Osteocyte (in vitro differentiated cells): Measurements from ENCODE around the gene RPL7L1. TPM values are rescaled to one million over a fixed set of nuclear protein-coding genes. Genes with fewer than 3 reads are reported as not detected.

ENCODE experiments used
- DNase-seq: peaks from one replicate; pipeline ENCODE4 v3.0.0; 2021; ENCODE audit warnings: mixed read lengths; ENCODE audit not compliant: unreplicated experiment; ENCODE audit errors: extremely low spot score
- H3K27ac Mint-ChIP-seq: one replicate; pipeline ENCODE4 v1.8.0; 2021; ENCODE audit warnings: mild to moderate bottlenecking, mixed read lengths; ENCODE audit not compliant: unreplicated experiment
- H3K27me3 Mint-ChIP-seq: one replicate; pipeline ENCODE4 v1.8.0; 2021; ENCODE audit warnings: mixed read lengths; ENCODE audit not compliant: unreplicated experiment
- H3K36me3 Mint-ChIP-seq: one replicate; pipeline ENCODE4 v1.8.0; 2021; ENCODE audit warnings: mixed read lengths; ENCODE audit not compliant: unreplicated experiment
- H3K4me1 Mint-ChIP-seq: one replicate; pipeline ENCODE4 v1.8.0; 2021; ENCODE audit warnings: mixed read lengths; ENCODE audit not compliant: unreplicated experiment
- H3K4me3 Mint-ChIP-seq: one replicate; pipeline ENCODE4 v1.8.0; 2021; ENCODE audit warnings: mild to moderate bottlenecking, moderate library complexity, mixed read lengths; ENCODE audit not compliant: unreplicated experiment
- H3K9me3 Mint-ChIP-seq: one replicate; pipeline ENCODE4 v1.8.0; 2021; ENCODE audit warnings: mixed read lengths; ENCODE audit not compliant: unreplicated experiment
- total RNA-seq: library from RNA; stranded (reverse); gene quantifications from 2 replicates; pipeline ENCODE4 v1.2.1, GENCODE V29; 2021
- TF ChIP-seq, protein P1 (sequence below): fragments of 200-600 bp; sonication (generic); IDR thresholded peaks from 2 replicates; pipeline ENCODE4 v1.5.0; 2021; ENCODE audit warnings: antibody characterized with exemption, mild to moderate bottlenecking, moderate library complexity

The RPL7L1 gene
- total RNA-seq, 1 donor from 2014 or later, result 77.4 TPM

DNA sequence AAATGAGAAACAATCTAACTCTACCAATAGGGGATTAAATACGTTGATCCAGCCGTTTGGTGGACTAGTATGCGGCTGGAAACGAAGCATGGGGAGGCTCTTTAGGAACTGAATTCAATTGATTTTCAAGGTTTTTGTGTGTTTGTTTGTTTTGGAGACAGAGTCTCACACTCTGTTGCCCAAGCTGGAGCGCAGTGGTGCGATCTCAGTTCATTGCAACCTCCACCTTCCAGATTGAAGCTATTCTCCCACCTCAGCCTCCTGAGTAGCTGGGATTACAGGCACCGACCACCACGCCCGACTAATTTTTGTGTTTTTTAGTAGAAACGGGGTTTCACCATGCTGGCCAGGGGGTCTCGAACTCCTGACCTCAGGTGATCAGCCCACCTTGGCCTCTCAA lies 57.0 kb downstream of the RPL7L1 start:
- TF ChIP-seq, protein P1, sequence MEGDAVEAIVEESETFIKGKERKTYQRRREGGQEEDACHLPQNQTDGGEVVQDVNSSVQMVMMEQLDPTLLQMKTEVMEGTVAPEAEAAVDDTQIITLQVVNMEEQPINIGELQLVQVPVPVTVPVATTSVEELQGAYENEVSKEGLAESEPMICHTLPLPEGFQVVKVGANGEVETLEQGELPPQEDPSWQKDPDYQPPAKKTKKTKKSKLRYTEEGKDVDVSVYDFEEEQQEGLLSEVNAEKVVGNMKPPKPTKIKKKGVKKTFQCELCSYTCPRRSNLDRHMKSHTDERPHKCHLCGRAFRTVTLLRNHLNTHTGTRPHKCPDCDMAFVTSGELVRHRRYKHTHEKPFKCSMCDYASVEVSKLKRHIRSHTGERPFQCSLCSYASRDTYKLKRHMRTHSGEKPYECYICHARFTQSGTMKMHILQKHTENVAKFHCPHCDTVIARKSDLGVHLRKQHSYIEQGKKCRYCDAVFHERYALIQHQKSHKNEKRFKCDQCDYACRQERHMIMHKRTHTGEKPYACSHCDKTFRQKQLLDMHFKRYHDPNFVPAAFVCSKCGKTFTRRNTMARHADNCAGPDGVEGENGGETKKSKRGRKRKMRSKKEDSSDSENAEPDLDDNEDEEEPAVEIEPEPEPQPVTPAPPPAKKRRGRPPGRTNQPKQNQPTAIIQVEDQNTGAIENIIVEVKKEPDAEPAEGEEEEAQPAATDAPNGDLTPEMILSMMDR, result no peak
- no peaks in the 10 kb centered on the region for H3K27me3 Mint-ChIP-seq
- H3K4me3 Mint-ChIP-seq, result no peak overlapping the region
- DNase-seq, result no peak
- H3K36me3 Mint-ChIP-seq, result peaks cover 19% of the 10 kb centered on the region
- H3K9me3 Mint-ChIP-seq, result no peaks in the 10 kb centered on the region
- no peak overlapping the region for H3K27ac Mint-ChIP-seq
- peaks cover 12% of the 10 kb centered on the region for H3K4me1 Mint-ChIP-seq

DNA sequence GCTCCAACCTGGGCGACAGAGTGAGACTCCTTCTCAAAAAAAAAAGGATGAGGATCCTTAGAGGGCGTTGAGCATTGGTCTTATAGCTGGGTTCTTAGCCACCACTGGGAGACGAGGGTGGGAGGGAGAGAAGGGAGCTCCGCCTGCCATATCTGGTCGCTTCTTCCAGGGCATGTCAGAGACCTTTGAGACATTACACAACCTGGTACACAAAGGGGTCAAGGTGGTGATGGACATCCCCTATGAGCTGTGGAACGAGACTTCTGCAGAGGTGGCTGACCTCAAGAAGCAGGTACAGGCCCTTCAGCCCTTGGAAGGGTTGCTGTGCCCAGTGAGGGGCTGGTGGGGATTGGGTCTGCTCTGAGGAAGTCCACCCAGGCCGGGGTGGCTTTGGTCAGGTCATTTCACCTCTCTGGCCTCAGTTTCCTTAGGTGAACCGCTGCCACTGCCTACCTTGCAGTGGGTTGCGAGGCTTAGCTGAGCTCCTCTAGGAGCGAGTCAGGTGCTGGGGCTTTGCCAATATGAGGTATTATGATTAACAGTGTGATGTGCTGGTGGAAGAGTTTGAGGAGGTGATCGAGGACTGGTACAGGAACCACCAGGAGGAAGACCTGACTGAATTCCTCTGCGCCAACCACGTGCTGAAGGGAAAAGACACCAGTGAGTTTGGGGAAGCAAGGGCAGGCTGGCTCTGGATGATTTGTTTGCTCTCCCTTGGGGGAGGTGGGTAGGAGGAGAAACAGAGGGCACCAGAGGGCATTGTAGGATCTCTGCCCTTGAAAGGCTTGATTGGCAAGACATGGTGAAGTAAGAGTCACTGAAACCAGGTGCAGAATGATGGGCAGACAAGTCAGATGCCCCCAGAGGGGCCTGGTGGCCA lies 58.4 kb downstream of the RPL7L1 start:
- H3K4me1 Mint-ChIP-seq, result peaks cover 2% of the 10 kb centered on the region
- no peaks in the 10 kb centered on the region for H3K27me3 Mint-ChIP-seq
- H3K9me3 Mint-ChIP-seq, result no peaks in the 10 kb centered on the region
- no peak overlapping the region for H3K27ac Mint-ChIP-seq
- TF ChIP-seq, protein P1, result no peak
- no peak overlapping the region for H3K4me3 Mint-ChIP-seq
- H3K36me3 Mint-ChIP-seq, result peaks cover 21% of the 10 kb centered on the region
- DNase-seq, result no peak

DNA sequence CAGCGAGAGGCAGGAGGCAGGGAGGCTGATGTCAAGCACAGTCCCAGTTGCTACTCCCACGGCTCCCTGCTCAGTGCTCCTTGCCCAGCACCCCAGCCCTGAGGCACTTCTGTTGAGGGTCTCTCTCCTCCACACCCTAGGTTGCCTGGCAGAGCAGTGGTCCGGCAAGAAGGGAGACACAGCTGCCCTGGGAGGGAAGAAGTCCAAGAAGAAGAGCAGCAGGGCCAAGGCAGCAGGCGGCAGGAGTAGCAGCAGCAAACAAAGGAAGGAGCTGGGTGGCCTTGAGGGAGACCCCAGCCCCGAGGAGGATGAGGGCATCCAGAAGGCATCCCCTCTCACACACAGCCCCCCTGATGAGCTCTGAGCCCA lies 59.0 kb downstream of the RPL7L1 start:
- Mint-ChIP-seq H3K4me3 (no peak overlapping the region), H3K27me3 (no peaks in the 10 kb centered on the region), H3K4me1 (no peaks in the 10 kb centered on the region), H3K9me3 (no peaks in the 10 kb centered on the region), H3K36me3 (peaks cover 19% of the 10 kb centered on the region), H3K27ac (no peak overlapping the region)
- DNase-seq, result no peak
- TF ChIP-seq, protein P1, result no peak

DNA sequence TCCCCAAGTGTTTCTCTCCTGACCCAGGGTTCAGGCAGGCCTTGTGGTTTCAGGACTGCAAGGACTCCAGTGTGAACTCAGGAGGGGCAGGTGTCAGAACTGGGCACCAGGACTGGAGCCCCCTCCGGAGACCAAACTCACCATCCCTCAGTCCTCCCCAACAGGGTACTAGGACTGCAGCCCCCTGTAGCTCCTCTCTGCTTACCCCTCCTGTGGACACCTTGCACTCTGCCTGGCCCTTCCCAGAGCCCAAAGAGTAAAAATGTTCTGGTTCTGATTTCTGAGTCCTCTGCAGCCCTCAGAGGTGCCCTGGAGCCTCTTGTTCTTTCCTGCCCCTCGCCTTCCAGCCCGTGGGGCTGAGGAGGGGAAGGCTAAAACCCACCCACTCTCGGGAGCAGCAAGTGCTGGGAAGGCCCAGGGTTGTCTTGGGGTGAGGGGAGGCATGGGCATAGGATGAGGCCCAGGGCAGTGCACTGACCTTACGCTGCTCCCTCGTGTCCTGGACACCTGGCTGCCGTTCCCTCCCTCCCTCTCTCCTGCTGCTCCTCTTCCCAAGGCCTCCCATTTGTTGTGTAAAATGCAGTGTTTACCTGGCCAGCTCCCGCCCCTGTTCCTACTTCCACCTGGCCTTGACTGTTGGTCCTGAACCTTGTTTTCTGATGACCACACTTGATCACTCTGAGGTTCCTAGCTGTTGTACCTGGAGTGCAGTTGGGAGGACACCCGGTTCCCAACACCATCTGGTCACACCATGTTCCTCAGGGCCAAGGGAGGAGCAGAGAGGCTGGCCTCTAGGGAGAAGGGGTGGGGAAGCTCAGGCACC lies 59.8 kb downstream of the RPL7L1 start:
- no peaks in the 10 kb centered on the region for H3K9me3 Mint-ChIP-seq
- H3K27me3 Mint-ChIP-seq, result no peaks in the 10 kb centered on the region
- H3K27ac Mint-ChIP-seq, result no peak overlapping the region
- no peaks in the 10 kb centered on the region for H3K4me1 Mint-ChIP-seq
- peaks cover 21% of the 10 kb centered on the region for H3K36me3 Mint-ChIP-seq
- no peak for DNase-seq
- TF ChIP-seq, protein P1, result no peak
- H3K4me3 Mint-ChIP-seq, result no peak overlapping the region

Other genes starting within 250 kb of the RPL7L1 start
- not detected in 2 replicates for gene PRPH2, start 157.0 kb upstream of the RPL7L1 start, total RNA-seq
- gene TBCC, start 133.5 kb upstream of the RPL7L1 start, total RNA-seq, result 23.4 and 23.8 TPM in 2 replicates
- gene BICRAL, start 97.6 kb upstream of the RPL7L1 start, total RNA-seq, result 12.0 and 12.7 TPM in 2 replicates
- gene PTCRA, start 36.4 kb downstream of the RPL7L1 start, total RNA-seq, result not detected in 2 replicates
- 69.0 and 73.6 TPM in 2 replicates for gene CNPY3, start 49.9 kb downstream of the RPL7L1 start, total RNA-seq
- gene GNMT, start 81.1 kb downstream of the RPL7L1 start, total RNA-seq, result 0.44 and 0.97 TPM in 2 replicates
- gene PEX6, start 99.6 kb downstream of the RPL7L1 start, total RNA-seq, result 27.1 and 27.3 TPM in 2 replicates
- gene PPP2R5D, start 105.0 kb downstream of the RPL7L1 start, total RNA-seq, result 44.3 and 46.1 TPM in 2 replicates
- 66.2 and 67.8 TPM in 2 replicates for gene MEA1, start 134.3 kb downstream of the RPL7L1 start, total RNA-seq
- 112 and 114 TPM in 2 replicates for gene KLHDC3, start 134.6 kb downstream of the RPL7L1 start, total RNA-seq
- gene RRP36, start 142.0 kb downstream of the RPL7L1 start, total RNA-seq, result 58.1 and 66.2 TPM in 2 replicates
- 59.9 and 62.3 TPM in 2 replicates for gene CUL7, start 174.2 kb downstream of the RPL7L1 start, total RNA-seq
- gene MRPL2, start 179.8 kb downstream of the RPL7L1 start, total RNA-seq, result 50.7 and 55.2 TPM in 2 replicates
- gene KLC4, start 180.0 kb downstream of the RPL7L1 start, total RNA-seq, result 39.0 and 44.5 TPM in 2 replicates
- gene PTK7, start 196.7 kb downstream of the RPL7L1 start, total RNA-seq, result 183 and 189 TPM in 2 replicates